GM19372 (cell line): ENCODE results near the gene ANKRD27.

Source experiments
- ATAC-seq: cut with Tn5 transposase; IDR thresholded peaks from one replicate; pipeline ENCODE4 v1.9.1; 2021; ENCODE audit warnings: mild to moderate bottlenecking, low read depth, moderate library complexity; ENCODE audit not compliant: unreplicated experiment

Gene ANKRD27

DNA sequence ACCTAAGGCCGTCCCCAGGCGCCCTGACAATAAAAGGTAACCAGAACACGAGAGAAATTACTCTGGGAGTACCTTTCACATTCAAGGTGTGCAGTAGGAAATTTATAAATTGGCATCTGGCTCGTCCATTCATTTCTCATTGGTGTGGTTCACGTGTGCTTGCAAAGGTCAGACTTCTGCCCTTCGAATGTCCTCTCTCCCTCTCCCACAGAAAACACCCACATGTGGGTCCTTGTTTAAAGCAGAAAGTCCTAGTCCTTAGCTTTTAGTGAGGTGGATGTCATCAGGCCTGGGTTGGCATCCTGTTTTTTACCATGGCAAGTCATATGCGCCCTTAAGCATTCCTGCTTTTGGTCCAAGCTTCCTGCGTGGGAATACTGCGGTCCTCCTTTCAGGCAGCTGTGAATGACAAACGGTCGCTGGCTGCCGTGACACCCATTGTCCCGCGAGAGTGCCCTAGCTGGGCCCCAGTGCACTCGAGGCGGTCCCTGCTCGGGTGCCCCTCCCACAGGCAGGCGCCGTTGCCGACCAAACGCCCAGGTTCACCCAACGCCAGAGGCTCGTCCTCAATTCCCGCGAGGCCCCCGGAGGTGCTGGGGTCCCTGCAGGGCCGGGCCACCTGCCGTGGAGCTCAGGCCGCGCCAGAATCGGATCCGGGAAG, 16.4 kb upstream of the ANKRD27 start, which contains the start of gene NUDT19:
Gene NUDT19, plus strand, starts transcription at position 531 of the 661 bp plus-strand sequence. CDS start 140 bp downstream, outside the sequence.
- ATAC-seq: peak; percentile 78

DNA sequence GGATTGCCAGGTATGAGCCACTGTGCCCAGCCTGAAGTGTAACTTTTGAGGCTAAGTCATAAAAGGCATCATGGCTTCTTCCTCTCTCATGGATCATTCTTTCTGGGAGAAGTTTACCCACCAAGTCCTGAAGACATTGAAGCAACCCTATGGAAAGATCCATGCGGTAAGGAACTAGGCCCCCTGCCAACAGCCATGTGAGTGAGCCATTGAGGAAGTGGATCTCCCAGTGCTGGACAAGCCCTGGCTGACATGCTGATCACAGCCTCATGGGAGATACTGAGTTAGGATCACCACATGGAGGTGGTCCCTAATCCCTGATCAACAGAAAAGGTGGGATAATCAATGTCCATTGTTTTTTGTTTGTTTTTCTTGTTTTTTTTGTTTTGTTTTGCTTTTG, 13.3 kb upstream of the ANKRD27 start:
- ATAC-seq: no peak

DNA sequence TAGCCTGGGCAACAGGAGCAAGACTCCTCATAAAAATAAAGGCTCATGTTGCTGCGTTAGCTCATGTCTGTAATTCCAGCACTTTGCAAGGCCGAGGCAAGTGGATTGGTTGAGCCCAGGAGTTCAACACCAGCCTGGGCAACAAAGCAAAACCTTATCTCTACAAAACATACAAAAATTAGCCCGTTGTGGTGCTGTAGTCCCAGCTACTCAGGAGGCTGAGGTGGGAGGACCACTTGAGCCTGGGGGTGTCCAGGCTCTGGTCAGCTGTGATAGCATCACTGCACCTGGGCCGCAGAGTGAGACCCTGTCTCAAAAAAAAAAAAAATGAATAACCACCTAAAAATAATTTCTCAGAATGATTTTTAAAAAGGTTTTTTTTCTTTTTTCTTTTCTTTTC, 12.7 kb upstream of the ANKRD27 start:
- ATAC-seq: no peak

DNA sequence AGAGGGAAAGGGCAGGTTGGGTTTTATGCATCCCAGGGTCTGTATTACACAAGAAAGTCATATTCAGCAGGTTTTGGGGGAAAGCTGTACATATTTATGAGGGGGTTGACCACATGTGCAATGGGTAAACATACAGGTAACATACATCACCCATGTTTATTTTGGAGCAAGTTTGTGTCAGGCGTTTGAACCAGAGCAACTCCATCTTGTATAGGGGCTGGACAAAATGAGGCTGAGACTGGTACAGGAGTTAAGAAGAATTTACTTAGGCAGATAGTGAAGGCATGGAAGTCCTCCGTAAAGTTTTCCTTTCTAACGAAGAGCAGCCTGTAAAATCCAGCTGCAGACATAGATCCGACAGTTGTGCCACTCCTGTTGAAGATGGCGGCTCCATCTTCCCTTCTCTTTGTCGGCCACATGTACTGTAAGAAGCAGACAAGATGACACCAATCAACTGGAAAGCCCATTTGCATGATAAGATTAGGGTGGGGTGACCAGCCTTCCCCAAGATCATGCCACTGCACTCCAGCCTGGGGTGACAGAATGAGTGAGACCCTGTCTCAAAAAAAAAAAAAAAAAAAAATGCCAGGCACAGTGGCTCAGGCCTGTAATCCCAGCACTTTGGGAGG, 12.0 kb upstream of the ANKRD27 start:
- no peak for ATAC-seq

DNA sequence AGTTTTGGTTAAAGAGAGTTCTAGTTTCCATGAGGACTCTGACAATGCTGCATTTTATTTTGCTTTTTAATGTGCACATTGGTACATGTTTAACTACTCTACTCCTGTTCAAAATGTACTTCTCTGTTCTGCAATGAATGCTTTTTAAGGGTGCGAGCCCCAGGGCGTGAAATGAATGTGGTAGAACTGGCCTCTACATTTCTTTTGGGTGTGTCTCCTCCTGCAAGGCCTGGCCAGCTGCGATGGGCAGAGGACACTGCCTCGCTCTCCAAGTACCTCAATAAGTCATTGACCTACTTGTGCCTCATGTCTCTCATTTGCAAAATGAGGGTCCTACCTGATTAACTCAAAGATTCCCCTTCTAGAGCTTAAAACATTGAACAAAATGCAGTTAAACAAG, 7.3 kb upstream of the ANKRD27 start:
- ATAC-seq: no peak

DNA sequence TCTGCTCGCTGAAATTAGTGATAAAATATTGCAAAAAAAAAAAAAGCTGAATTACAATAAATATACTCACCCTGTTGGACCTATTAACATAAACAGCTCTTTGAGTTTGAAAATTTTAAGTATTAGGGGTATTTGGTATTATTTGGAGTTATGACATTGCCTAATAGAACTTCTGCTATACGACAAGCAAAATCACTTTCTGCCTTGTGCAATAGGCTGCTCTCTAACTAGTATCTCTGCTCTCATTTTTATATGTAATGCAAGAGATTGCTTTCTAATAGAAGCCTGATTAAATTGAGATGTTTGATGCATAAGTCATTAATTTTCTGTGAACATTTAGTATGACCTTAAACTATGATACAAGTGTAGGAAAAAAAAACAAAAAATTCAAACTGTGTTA, 6.0 kb upstream of the ANKRD27 start:
- ATAC-seq: no peak

DNA sequence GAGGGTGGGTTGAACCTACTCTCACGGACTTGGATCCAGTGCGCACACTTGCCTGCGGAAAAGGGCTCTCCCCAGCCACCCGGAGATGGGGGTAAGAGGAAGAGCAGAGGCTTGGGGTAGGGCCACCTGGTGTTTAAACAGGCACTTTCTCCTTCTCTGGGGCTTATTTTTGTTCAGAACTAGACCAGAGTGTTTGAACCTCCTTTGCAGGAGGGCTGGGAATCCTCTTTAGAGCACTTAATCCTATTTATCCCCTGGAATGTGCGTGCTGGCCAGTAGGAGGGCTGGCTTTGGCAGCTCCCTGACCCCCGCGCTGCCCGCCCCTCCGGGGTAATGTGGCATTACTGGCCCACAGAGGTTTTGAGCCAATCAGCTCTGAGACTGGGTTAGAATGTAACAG, 2.7 kb upstream of the ANKRD27 start:
- ATAC-seq: no peak

DNA sequence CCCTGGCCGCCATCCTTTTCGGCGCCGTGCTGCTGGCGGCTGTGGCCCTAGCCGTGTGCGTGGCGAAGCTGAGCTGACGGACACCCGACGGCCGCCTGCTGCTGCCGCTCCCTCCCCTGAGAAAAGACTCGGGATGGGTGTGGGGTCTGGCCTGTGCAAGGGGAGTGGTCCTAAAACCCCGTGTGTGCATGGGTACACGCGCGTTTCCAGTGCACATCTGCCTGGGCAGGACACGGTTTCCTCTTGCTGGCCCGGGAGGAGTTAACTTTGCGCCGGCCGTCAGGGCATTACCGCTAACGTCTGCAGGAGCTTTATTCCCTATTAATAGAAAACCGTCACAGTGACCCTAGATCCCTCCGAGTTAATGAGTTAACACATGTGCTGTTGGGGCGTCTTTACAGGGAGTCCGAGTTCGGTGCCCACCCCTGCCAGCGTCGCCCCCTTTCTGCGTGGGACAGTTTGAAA, 1.9 kb upstream of the ANKRD27 start:
- no peak for ATAC-seq

DNA sequence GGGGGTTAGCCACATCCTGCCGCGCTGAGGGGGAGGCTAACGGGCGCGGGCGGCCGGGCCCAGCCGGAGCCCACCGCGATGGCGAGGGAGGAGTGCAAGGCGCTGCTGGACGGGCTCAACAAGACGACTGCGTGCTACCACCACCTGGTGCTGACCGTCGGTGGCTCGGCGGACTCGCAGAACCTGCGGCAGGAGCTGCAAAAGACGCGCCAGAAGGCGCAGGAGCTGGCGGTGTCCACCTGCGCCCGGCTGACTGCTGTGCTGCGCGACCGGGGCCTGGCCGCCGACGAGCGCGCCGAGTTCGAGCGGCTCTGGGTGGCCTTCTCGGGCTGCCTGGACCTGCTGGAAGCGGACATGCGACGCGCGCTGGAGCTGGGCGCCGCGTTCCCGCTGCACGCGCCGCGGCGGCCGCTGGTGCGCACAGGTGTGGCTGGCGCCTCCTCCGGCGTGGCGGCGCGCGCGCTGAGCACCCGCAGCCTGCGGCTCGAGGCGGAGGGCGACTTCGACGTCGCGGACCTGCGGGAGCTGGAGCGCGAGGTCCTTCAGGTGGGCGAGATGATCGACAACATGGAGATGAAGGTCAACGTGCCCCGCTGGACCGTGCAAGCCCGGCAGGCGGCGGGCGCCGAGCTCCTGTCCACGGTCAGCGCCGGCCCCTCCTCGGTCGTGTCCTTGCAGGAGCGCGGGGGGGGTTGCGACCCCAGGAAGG, 1.4 kb upstream of the ANKRD27 start:
- no peak for ATAC-seq

DNA sequence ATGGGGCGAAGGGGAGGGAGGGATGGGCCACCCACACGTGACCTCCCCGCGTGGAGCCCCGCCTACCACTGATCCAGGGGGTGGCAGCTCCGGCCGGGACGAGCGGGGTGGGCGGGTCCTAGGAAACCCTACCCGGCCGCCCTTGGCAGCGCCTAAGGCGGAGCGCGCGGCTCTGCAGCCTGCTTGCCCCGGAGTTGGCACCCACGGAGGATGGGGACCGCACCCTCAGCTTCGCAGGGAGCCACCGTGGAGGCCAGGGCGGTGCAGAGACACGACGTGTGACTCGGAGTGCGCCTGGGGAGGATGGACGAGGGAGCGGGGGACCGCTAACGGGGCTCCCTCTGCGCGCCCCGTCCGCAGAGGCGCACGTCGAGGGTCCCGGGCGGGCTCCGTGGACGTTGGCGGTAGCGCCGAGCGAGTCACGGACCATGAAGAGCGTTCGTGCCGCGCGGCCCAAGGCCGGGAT, 773 bp upstream of the ANKRD27 start, which contains the start of gene RGS9BP:
Gene RGS9BP, plus strand, starts transcription at position 129 of the 466 bp plus-strand sequence. CDS start 416 bp downstream, outside the sequence.
- ATAC-seq: no peak

DNA sequence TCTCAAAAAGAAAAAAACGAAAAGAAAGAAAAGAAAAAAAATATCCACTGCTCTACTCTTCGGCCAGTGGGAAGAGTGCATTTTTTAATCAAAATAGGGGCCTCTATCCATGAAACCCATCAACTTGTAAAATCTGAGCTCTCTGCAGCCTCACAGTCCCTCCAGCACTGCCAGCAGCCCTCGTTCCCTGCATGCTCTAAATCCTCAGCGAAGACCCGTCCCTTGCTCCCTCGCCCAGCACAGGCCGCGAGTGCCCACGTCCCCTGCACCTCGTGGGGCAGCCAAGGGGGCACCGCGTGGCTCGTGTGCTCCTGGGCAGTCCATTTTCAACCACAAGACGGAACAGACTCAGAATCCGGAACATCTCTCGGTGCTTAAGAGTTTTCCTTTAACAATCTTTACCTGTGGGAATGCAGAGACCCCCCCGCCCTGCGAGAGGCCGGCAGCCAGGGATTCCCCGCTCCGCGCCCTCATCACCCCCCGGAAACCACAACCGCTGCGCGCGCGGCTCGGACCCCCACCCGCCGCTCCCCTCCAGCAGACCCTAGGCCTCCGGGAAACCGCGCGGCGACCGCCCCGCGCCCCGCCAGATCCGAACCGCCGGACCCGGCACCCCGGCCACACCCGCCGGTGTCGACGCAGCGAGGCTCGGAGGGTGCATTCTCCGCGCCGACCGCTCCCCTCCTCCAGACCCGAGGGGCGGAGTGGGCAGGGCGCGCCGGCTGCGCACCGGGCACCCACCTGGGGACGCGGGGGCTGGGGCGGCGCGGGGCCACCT, 638 bp downstream of the ANKRD27 start:
- ATAC-seq: no peak

DNA sequence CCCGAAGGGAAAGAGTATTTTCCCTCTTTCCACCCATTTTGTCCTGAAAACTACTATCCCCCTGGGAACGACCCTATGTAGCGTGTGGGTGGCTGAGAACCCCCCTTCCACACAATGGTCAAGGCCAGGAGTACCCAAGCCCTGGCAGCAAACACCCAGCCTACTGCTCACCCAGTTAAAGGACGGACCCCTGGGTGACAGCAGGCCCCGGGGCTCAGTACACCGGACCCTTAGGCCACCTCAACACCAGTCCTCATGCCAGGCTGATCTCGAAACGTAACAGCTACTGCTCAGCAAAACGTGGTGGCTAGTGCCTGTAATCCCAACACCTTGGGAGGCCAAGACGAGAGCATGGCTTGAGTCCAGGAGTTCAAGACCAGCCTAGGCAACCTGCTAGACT, 1.4 kb downstream of the ANKRD27 start:
- ATAC-seq: no peak

DNA sequence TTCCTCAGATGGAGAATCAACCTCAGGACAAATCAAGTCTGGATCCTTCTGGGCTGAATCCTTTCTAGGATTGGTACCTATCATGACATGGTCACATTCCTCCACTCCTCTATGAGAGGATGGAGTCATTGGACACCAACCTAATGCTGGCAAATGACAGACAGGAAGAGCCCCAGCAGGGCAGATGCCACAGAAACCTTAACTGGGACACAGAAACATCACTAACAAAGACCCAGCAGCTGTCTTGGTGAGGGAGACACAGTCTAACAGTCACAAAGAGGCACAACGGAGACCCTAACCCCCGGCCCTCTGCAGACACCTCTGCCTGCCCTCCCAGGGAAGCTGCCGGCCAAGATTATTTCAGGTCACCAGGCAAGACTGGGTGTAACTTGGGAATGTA, 2.1 kb downstream of the ANKRD27 start:
- ATAC-seq: no peak

DNA sequence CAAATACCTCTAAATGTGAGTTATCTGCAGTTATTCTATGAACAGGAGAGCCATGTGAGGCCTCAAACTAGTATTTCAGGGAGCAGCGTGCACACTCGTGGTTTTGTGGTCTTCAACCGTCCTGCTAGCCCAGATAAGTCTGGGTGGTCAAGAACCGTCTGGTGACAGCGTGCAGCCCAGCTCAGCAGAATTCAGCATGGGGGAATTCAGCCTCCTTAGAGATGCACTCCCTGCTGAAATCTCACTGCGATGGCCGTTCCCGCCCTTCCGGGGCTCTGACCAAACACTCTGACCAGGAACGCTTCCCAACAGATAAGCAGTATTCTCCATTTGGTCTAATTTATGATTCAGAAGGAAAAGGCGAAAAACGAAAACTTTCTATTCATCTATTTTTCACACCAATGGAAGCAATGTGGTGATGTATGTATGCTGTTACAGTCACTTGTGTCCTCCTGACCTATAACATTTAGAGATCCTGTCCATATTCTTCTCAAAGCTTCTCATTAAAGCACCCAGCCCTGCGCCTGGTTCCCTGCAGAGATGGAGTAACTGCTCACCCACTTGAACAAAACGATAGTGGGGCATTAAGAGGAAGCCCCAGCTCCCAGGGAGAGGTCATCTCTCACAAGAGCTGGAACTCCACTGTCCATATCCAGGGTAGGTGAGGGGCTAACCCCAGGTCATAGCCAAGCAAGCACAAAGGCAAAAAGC, 2.9 kb downstream of the ANKRD27 start:
- ATAC-seq: no peak

DNA sequence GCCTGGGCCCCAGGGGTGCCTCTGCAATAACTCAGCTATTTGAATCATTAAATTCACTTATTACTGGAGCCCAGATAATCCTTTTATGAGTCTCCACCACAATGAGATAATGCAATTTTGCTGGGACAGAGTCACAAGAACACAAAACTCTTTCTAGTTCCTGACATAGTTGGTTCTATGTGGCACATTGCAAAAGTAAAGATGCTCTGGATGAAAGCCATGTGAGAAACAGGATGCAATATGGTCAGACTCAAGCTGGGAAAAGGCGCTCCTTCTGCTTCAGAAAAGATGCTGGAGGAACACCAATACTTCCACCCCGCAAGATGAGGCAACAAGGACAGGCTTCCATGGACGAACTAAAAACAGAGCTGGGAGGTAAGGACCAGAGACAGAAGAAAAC, 5.7 kb downstream of the ANKRD27 start:
- ATAC-seq: no peak

DNA sequence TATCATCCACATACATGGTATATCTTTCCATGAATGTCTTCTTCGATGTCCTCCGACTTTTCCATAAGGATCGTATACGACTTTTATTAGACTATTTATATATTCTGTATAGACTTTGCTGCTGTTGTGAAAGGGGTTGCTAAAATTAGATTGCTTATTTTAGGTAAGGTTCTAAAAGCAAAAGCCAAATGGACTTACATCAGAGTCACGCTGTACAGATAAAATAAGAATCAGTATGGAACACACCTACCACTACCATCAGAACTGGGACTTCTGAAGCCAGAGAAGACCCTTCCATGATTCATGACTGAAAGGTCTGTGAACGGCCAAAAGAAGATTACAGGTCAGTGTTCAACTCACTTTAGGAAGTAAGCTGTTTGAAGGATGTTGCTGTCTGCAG, 8.9 kb downstream of the ANKRD27 start:
- no peak for ATAC-seq

DNA sequence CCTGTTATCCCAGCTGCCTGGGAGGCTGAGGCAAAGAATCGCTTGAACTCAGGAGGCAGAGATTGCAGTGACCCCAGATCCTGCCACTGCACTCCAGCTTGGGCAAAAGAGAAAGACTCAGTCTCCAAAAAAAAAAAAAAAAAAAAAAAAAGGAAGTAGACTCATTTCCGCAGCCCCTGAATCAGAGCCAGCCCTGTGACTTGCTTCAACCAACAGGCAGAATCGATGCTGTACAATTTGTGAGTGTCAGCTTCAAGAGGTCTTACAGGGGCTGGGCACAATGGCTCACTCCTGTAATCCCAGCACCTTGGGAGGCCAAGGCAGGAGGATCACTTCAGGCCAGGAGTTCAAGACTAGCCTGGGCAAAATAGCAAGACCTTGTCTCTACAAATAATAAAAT, 12.8 kb downstream of the ANKRD27 start:
- no peak for ATAC-seq

DNA sequence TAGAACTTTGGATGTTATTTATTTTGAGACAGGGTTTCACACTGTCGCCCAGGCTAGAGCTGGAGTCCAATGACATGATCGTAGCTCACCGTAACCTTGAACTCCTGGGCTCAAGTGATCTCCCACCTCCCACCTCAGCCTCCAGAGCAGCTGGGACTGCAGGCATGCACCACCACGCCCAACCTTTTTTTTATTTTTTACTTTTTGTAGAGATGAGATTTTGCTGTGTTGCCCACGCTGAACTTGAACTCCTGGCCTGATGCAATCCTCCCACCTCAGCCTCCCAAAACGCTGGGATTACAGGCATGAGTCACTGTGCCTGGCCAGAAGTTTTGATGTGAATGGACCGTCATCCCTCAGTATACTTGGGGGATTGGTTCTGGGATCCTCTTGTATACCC, 13.7 kb downstream of the ANKRD27 start:
- ATAC-seq: no peak

DNA sequence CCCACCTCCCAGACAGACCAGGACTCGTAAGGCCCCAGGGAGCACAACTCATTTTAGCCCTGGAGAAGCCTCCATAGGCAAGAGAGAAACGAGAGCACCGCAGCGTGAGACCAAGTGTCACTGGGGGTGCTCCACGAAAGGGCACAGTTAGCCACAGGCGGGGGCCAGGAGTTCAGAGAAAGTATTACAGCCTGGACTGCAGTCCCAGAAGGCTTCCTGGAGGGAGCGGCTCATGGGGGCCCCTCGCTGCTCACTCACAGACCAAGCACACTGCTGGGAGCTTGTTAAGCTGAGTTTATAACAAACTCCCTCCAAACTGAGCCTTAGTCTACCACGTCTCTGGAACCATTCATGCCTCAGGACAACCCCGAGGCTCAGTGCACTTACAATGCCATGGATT, 16.5 kb downstream of the ANKRD27 start:
- no peak for ATAC-seq

DNA sequence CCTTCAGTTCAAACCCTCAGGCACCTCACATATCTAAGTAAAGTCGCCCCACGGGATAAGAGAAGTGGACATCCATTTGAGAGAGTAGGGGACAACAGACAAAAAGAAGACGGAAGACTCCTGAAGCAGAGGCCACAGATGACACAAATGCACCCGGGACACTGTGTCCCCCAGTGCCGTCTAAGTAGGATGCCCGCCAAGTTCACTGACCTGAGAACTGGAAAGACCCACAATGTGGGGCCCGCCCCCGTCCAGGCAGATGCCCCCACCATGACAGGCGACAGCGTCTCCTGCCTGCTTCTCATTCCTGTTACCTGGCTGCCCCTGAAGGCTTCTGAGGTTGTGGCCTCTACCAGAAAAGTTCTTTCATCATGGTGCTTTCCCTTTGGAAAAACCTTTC, 16.9 kb downstream of the ANKRD27 start:
- ATAC-seq: no peak
